ENCODE results near the gene AP1G1.

The AP1G1 gene

GRCh38 chr16:71754108-71754507, 54.5 kb downstream of the AP1G1 start:
- DNase-seq (ENCODE audit: low read depth): no peak

- no peak for DNase-seq (ENCODE audit: low read depth)
Measured at GRCh38 chr16:71748226-71748625, 60.4 kb downstream of the AP1G1 start.

DNA sequence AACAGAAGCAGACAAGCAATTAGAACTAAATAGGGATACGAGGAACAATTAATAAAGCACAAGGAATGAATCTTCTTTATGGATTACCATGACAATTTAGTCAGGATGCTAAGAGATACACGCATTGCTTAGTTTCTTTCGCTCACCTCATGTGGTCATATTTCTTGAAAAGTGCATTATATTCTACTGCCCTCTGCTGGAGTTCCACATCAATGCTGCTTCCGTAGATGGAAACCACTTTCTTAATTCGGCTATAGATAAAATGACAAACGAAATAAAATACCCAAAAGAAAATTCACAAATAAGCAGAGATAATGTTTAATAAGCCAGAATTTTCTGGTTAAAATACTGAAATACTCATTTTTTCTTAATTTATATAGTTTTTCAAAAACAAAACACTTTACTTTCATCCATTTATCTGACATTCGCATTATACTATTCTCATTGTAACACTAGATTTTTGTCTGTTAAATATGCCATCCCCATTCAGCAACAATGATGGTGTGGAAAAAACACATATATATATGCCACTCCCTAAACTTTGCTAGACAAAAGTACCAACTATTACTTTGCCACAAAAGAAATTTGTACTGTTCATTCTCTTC, 62.1 kb downstream of the AP1G1 start:
- no peak for DNase-seq (ENCODE audit: low read depth)

DNA sequence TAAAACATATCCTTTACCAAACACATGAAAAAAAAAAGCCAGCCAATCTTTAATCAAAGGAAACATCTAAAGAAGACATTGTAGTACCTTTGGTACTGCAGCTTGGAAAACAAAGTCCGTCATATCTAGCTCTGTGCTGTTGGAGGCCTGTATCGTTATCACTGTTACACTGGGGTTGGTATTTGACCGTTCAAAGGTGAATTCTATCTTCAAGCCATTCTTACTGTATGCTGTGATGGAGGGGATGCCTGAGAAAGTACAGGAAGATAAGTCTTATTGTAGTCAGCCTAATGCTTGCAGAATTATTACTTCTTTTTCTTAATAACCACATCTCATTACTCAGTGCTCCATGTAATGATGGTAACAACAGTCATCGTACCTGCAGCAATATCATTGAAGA, 69.8 kb downstream of the AP1G1 start:
- no peak for DNase-seq (ENCODE audit: low read depth)

DNA sequence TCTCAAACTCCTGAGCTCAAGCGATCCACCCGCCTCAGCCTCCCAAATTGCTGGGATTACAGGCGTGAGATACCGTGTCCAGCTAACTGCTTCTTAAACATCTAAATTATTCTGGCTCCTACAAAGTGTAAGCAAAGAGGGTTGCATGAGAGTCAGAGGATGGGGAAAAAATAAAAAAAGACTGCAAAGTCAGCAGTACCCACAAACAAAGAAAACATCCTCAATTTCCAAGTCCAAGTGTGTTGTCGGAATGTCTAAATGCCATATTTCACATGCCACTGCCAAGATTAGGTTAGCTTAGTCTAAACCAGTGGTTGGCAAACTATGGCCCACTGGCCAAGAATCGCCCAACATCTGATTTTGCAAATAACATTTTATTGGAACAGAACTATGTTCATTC, 71.1 kb downstream of the AP1G1 start:
- DNase-seq (ENCODE audit: low read depth): no peak

DNA sequence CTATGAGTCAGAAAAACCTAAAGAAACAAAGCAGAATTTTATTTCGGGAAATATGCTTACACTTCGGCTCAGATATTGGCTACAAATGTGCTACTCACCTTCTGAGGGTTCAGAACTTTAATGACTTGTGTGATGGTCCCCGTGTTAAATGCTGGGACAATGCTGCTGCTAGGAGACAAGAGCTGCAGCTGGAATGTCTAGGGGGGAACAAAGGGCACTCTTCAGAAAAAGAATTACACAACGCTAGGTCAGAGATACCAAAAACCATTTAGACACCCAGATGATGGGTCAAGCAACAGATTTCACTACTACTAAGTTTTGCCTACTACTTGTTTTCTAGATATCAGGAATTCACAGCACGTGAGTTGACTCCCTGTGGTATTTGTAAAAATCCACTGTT, 74.1 kb downstream of the AP1G1 start:
- DNase-seq (ENCODE audit: low read depth): no peak

GRCh38 chr16:71732587-71732986, 76.0 kb downstream of the AP1G1 start:
- DNase-seq (ENCODE audit: low read depth): no peak

- DNase-seq (ENCODE audit: low read depth): no peak
Measured at GRCh38 chr16:71727551-71728324, 80.9 kb downstream of the AP1G1 start.

DNA sequence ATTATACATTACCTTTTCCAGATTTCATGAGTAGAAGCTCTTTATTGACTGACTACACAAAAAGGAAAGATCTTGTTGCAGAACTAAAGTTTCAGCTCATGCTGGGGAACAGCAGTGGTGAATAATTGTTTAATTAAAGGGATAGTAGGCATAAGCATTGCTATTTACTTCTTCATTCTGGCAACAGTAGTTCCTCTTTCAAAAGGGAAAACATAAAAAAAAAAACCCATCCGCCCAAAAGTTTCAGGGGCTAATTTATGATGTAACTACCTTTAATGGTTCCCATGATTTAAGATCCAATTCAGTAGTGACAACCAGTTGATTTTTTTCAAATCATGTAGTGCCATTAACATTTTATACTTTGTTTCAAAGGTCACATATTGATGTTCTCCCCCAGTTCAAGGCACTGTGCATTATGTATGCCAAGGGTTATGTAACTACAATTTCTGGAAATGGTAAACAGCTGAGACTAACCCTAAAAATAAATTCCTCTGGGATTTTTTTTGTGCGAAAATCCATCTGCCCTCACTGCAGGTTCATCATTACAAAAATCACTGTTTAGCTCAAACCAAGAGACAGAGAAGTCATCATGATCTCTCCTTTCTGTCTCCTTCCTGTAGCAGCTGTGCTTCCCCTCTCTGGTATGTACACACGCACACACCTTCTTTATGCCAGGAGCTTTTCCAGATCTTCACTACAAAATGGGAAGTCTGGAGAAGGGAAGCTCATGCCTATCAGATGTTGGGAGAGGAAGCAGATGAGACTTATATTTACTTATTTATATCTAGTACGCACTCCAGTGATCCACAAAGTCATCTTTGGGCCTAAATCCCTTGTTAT, 81.9 kb downstream of the AP1G1 start:
- no peak for DNase-seq (ENCODE audit: low read depth)

GRCh38 chr16:71724320-71724751, 84.3 kb downstream of the AP1G1 start, which contains the start of gene PHLPP2:
Gene PHLPP2 (minus strand): TSS chr16:71724701. CDS start chr16:71714795, 9,906 bp downstream.
- DNase-seq (ENCODE audit: low read depth): no peak

GRCh38 chr16:71723537-71724319, 84.9 kb downstream of the AP1G1 start:
- DNase-seq (ENCODE audit: low read depth): peak; percentile 69

GRCh38 chr16:71722801-71723536, 85.7 kb downstream of the AP1G1 start:
- peak; percentile 34 for DNase-seq (ENCODE audit: low read depth)

GRCh38 chr16:71721066-71721740, 87.4 kb downstream of the AP1G1 start:
- no peak for DNase-seq (ENCODE audit: low read depth)

- DNase-seq (ENCODE audit: low read depth): no peak
Measured at GRCh38 chr16:71712501-71712900, 96.1 kb downstream of the AP1G1 start.

GRCh38 chr16:71711789-71712188, 96.8 kb downstream of the AP1G1 start:
- DNase-seq (ENCODE audit: low read depth): no peak

DNA sequence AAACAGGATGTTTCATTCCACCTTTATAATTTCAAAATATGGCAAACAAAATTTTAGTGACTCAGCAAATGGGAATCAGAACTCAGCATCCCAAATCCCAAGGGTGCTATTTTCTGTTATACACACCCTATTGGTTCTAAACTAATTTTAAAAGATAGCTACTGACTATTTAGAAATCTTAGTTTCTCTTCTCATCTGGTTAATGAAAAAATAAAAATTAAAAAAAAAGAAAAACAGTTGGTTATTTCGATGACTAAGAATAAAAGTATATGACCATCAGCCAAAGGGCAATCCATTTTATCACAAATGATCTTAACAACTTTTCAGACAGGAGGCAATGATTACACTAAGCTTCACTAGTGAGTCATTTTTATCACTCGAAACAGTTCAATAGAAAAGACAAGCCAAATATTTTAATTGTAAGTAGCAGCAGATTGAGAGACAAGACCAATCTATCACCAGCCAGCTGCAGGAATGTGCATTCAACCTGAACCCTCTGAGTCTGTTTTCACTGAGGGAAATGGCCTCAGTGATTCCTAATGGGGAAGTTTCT, 99.3 kb downstream of the AP1G1 start:
- DNase-seq (ENCODE audit: low read depth): no peak

DNA sequence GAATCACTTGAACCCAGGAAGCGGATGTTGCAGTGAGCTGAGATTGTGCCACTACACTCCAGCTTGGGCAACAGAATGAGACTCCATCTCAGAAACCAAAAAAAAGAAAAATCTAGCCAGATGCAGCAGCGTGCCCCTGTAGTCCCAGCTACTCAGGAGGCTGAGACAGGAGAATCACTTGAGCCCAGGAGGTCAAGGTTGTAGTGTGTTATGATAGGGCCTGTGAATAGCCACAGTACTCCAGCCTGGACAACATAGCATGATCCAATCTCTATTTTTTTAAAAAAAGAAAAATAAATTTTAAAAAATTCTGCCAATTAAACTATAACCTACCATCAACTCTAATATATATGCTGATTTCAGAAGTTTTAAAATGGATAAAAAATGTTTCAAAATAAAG, 99.9 kb downstream of the AP1G1 start:
- DNase-seq (ENCODE audit: low read depth): no peak

DNA sequence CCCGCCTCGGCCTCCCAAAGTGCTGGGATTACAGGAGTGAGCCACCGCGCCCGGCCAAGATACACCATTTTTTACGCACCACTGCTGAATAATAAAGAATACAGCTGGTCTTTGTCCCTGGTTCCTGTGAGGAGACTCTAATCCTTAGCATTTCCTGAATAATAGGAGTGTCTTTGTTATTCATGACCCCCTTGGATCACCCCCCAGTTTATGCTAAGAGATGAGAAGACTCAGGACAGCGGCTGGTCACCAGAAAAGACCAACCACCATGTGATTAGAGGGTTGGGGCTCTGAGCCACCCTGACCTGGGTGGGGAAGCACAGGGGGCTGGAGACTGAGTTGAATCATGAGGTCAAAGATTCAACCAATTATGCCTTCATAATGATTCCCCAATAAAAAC, 101.4 kb downstream of the AP1G1 start:
- no peak for DNase-seq (ENCODE audit: low read depth)

DNA sequence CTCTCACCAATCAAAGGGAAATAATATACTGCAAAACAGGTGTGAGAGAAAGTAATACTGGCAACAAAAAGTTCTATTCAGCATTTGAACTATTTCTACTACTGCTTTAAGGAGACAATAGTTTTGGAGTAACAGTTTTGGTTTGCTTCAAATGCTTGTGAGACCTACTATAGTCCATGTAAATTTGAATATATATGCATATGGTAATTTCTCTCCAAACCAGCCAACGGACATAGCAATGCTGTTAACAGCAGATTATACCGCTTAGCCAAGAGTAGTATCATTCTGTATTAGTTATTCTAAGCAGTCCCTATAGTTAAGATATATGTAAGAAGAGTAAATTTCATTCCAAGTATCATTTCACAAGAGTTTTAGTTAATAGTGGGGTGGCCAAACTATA, 102.6 kb downstream of the AP1G1 start:
- DNase-seq (ENCODE audit: low read depth): no peak

DNA sequence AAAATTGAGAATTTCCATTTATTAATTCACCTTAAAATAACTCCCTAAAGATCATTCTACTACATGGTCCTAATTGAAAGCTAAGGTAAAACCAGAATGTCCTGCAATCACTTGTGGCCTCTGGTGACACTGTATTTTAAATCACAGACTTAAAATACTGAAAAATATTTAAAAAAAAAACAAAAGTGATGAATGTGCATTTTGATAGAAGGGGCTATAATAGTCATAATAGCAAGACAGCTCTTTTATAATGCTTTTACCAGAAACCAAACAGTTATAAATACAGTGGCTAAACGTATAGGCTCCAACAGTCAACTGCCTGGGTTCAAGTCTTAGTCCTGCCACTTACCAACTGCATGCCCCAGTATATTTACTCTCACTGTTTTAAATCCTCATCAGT, 105.3 kb downstream of the AP1G1 start:
- no peak for DNase-seq (ENCODE audit: low read depth)
